GM19035 (cell line): Measurements from ENCODE around the gene ACTR8.
"Not testable (repeated sequence)": the region's sequence is repeated elsewhere in the genome, so short reads cannot be mapped to it uniquely, and the experiment has no call there.

Source experiments
- ATAC-seq: cut with Tn5 transposase; IDR thresholded peaks from one replicate; pipeline ENCODE4 v1.9.1; 2021; ENCODE audit not compliant: unreplicated experiment

Gene ACTR8

DNA sequence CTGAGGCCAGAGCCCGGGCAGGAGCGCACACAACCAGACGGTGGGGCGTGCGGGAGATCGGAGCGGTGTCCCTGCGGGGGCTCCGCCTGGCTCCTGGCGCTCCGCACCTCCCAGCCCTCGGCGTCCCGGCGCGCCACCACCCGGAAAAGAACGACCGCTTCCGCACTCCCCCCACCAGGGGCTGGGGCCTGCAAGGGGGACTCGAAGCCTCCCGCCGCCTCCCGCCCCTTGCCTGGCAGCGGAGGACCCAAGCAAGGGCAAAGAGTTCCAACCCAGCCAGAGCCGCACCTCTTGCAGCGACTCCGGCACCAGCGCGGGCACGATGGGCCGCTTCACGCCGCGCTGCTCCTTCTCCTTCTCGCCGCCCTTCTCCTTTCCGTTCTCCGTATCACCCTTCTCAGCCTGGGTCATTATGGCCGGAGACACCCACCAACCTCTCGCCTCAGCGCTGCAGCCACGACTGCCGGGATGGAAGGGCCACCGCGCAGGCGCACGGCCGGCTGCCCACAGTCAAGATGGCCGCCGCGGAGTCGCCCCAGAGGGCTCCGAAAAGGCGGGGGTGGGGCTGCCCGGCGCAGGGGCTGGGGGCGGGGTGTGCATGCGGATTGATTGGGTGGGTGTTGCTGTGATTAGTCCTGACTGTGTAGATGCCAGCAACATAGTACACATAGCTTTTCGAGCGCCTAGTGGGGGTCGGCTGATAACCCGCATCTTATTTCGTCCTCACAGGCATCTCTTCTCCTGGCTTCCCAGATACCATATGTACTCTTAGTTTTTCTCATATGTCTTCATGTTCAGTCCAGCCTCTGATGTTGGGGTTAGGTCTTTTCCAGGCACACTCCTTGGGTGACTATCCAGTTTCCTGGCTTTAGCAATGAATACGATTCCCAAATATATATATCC, at the start of gene ACTR8:
ACTR8 (minus strand) TSS at position 462 of the 903 bp plus-strand sequence; CDS start at position 411, 51 bp downstream.
- ATAC-seq: peak; percentile 89

- ATAC-seq: not testable (repeated sequence)
Measured at GRCh38 chr3:53927208-53927872, 45.4 kb upstream of the ACTR8 start.

GRCh38 chr3:53921296-53921695, 39.3 kb upstream of the ACTR8 start:
- ATAC-seq: no peak

- ATAC-seq: no peak
Measured at GRCh38 chr3:53919741-53920140, 37.8 kb upstream of the ACTR8 start.

DNA sequence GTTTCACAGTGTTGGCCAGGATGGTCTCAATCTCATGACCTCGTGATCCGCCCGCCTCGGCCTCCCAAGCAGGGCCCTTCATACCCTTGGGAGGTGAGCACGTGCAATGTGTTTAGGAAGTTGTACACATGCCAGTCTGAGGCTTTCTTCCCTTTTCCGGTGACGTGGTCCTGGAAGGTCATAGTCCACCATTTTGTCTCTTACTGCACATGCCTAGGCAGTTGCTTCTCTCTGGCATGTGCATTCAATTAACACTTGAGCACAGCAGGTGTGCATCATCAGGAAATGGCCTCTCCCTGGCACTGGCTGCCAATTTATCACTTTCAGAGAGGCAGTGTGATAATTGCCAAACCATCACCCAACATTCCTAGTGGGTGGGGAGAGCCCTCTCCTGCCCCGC, 31.4 kb upstream of the ACTR8 start:
- no peak for ATAC-seq

GRCh38 chr3:53902711-53903110, 20.8 kb upstream of the ACTR8 start:
- no peak for ATAC-seq

GRCh38 chr3:53902067-53902466, 20.1 kb upstream of the ACTR8 start:
- no peak for ATAC-seq

DNA sequence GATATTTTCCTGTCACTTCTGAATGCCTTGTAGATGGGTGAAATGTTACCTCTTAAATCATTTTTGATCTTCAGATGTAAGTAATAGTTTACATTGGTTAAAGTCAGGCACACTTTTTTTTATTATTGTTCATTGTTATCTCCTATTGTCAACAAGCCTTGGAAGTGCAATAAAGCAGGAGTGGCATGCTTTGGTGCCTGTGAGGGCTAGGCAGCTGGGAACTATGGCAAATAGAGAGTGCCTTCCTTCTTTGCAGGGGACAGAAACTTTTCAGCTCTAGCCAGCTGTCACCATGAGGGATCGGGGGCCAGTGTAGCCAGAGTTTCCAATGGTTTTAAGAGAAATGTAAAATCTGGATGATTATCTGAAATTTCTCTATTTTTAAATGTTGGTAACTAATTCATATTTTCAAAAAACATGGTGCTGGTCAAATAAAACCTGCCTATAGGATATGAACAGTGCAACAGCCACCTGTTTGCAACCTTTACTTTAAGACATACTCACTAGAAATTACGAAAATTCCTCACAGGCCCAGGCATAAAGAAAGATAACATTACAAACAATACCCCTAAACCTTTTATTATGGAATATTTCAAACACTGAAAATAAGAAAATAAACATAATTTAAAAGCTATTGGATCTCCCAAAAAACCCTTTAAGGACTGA, 18.8 kb upstream of the ACTR8 start:
- no peak for ATAC-seq

- ATAC-seq: no peak
Measured at GRCh38 chr3:53899750-53900149, 17.8 kb upstream of the ACTR8 start.

GRCh38 chr3:53892286-53892637, 10.3 kb upstream of the ACTR8 start:
- no peak for ATAC-seq

- peak; percentile 96 for ATAC-seq
Measured at GRCh38 chr3:53891497-53892285, 9.7 kb upstream of the ACTR8 start, which contains the start of gene SELENOK. SELENOK (minus strand) TSS chr3:53891859.

- ATAC-seq: no peak
Measured at GRCh38 chr3:53890726-53891475, 8.9 kb upstream of the ACTR8 start.

- no peak for ATAC-seq
Measured at GRCh38 chr3:53888232-53888631, 6.3 kb upstream of the ACTR8 start.

- ATAC-seq: no peak
Measured at GRCh38 chr3:53887446-53887845, 5.5 kb upstream of the ACTR8 start.

GRCh38 chr3:53885239-53885638, 3.3 kb upstream of the ACTR8 start:
- no peak for ATAC-seq

DNA sequence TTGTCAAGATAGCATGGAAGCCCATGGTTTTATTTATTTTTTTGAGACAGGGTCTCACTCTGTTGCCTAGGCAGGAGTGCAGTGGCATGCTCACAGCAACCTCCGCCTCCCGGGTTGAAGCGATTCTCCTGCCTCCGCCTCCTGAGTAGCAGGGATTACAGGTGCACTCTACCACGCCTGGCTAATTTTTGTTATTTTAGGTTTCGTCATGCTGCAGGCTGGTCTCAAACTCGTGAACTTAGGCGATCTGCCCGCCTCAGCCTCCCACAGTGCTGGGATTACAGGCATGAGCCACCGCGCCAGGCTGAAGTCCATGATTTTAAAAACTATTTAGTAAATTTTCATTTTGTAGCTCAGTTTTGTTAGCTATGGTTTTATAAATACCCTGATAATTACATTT, 2.7 kb upstream of the ACTR8 start:
- ATAC-seq: no peak

DNA sequence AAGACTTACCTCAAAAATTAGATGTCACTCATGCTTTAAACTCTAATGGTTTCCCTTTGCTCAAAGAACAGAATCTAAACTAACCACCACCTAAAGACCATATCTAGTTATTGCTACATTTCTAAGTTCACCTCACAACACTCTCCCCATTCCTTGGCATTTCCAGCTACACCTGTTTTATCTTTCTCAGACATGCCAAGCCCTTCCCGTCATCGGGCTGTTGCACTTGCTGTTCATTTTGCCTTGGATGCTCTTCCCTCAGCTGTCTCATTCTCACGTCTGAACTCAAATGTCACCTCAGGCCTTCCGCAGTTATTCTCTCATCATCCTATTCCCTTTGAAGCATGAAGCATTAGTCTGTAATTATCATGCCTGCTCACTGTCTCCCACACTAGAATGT, 1.1 kb upstream of the ACTR8 start:
- no peak for ATAC-seq

DNA sequence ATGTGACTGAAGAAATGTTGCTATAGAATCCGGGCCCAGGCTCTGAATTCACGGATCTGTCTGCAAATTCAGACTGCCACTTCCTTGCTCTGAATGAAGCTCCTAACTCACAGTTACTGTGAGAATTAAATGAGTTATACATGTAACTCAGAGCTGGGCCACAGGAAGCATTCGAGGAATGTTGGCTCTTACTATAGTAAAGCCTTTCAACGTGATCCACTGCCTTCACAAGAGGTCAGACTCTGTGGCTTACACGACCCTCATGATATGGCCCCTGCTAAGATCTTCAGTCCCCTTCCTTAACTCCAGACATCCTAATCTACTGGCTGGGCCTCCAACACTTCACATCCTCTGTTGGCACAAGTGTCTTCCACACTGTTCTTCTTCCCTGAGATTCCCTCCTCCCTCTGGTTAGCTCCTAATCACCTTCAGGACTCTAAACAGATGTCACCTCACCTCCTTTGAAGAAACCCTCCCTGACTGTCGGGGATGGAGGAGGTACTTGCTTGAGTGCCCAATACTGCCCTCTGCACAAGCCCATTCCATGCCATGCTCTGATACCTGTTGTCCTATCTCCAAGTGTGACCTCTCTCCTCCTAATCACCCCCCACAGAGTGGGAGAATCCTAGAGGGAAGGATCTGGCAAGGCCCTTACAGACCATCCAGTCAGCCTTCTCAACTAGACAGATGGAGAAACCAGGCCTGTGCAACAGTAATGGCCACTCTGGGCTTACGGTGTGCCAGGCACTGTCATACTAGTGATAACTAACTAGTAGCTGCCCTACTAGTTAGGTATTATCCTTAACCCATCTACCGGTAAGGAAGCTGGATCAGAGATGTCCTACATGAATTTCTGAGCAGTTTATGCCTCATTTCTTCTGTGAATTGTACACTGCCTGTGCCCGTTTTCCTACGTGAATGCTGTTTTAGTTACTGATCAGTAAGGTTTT, 1.3 kb downstream of the ACTR8 start:
- ATAC-seq: no peak
